Posterior vena cava (tissue), 2 donors: ENCODE measurements around the gene RPL36. TPM values are rescaled to one million over a fixed set of nuclear protein-coding genes. Genes with fewer than 3 reads are reported as not detected.
"Not testable (repeated sequence)": the region's sequence is repeated elsewhere in the genome, so short reads cannot be mapped to it uniquely, and the experiment has no call there.

Source experiments
- DNase-seq: peaks from one replicate; pipeline ENCODE4 v3.0.0-alpha.2; 2020; ENCODE audit warnings: low spot score
- intact Hi-C, 2 donors: fragments of 100-400 bp; cut with DNase I; formaldehyde crosslinking; loops; one replicate each; pipeline versions ENCODE4 v1.14.1 to v1.14.2; 2022 to 2023
- total RNA-seq, 2 donors: library from RNA; stranded (reverse); fragmentation: NEBNext Ultra II Directional; extraction: Animal tissue kit (Norgen Biotek cat#: 25700); gene quantifications; one replicate each; pipeline ENCODE4 v1.2.1, GENCODE V29; 2021
- donor health status: DM: yes; HTN: yes; CAD: no.
- donor health status: DM: yes; HTN: yes; CAD: no.

Gene RPL36
- total RNA-seq, 2 donors from 2014 or later, result 525 to 575 TPM

- intact Hi-C loops, result no loop called here
- DNase-seq, result peak; percentile 77
These were observed 8.0 kb downstream of the RPL36 start for GRCh38 chr19:5697890-5698634.

- peak; percentile 73 for DNase-seq
- intact Hi-C loops, result no loop called here
These were observed 8.7 kb downstream of the RPL36 start for GRCh38 chr19:5698635-5699422.

- DNase-seq, result no peak
- intact Hi-C loops, result no loop called here
These were observed 10.5 kb downstream of the RPL36 start for GRCh38 chr19:5700455-5701092.

DNA sequence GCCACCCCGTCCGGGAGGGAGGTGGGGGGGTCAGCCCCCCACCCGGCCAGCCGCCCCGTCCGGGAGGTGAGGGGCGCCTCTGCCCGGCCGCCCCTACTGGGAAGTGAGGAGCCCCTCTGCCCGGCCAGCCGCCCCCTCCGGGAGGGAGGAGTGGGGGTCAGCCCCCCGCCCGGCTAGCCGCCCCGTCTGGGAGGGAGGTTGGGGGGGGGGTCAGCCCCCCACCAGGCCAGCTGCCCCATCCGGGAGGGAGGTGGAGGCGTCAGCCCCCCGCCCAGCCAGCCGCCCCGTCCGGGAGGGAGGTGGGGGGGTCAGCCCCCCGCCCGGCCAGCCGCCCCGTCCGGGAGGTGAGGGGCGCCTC, 11.9 kb downstream of the RPL36 start:
- intact Hi-C loops, result not testable (repeated sequence)

DNA sequence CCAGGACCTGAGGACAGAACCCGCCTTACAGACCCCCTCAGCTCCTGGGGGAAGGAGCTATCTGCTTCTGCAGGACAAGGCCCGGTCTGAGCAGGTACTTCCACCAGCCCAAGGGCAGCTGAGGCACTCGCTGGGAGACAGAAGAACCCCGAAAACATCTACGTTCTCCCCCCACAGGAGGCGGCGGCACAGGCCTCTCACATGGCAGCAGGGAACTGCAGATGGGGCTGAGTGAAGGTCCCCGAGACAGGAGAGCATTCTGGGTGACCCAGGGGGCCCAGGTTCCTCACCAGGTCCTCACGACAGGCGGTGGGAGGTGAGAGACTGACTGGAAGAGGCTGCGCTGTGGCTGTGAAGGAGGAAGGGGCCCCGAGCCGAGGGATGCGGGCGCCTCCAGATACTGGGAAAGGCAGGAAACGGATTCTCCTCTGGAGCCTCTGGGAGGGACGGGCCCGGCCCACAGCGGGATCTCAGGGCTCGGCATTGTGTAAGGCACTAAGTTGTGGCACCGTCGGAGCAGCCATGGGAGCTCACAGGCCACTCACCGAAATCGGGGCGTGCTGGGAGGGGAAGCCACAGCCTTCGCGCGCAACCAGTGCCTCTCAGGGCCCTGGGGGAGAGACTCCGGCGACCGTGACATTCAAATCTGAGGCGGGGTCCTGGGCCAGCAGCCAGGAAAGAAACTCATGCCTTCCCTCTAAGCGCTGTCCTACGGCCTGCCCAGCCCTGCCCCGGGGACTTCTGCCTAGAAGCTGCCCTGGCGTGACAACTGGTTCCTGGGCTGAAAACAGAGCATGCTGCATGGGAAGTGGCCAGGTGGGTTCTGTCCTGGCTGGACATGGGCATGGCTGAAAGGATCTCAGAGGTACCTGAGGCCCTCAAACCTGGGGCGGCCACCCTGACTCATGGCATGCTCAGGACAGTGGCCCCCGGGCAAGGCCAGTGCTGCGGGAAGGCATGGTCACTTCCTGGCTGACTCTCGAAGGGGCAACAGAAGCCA, 14.0 kb downstream of the RPL36 start:
- DNase-seq, result no peak
- intact Hi-C loops, result no loop called here

More for the DNA sequence above, 11.9 kb downstream of the RPL36 start:
- not testable (repeated sequence) for DNase-seq

DNA sequence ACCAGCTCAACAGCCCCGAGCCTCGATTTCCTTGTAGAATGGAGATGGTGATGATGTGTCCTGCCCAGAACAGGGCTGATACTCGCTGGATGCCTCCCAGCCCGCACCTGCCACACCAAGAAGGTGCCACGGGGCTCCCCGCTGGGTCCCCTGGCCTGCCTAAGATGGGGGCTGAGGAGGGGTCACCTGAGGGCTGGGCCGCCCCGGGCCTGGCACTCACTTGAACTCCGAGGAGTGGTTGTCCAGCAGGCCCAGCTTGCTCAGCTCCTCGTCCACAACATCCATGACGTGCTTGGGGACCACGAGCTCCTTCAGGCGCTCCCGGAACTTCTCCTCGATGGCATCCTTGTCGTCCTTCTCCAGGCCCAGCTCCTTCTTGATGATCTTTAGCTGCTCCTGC, 15.5 kb downstream of the RPL36 start:
- intact Hi-C loops, result no loop called here
- DNase-seq, result no peak

DNA sequence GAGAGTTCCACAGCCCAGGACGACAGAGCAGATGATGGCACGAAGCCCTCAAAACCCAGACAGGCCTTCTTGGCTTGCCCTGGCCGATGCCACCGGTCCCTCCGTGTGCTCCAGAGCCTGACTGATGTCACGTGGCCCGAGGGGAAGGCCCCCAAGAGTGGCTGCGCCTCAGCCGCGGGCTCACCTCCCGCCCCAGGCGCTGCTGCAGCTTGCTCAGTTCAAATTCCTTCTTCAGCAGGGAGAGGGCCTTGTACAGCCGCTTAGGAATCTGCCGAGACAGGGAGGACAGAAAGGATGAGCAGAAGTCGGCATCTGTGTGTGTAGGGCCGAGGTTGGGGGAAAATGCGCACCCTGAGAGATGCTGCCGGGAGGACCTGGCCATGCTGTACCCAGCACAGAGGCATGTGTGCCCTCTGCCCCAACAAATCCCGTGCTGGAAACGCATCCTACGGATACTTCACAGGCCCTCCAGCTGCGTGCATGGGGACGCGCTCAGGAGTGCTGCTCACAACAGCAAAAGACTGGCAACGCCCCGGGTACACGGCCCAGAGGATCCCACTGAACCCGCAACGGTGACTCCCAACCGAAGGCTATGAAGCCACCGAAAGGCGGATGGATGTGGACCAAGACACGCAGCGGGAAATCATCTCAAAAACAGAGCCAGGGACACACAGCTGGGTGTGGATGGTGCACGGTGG, 16.9 kb downstream of the RPL36 start:
- intact Hi-C loops, result no loop called here
- DNase-seq, result no peak

GRCh38 chr19:5707576-5708575, 17.8 kb downstream of the RPL36 start:
- peak; percentile 79 for DNase-seq
- intact Hi-C loops, result no loop called here

GRCh38 chr19:5711025-5711424, 20.9 kb downstream of the RPL36 start:
- peak; percentile 70 for DNase-seq
- intact Hi-C loops, result no loop called here

DNA sequence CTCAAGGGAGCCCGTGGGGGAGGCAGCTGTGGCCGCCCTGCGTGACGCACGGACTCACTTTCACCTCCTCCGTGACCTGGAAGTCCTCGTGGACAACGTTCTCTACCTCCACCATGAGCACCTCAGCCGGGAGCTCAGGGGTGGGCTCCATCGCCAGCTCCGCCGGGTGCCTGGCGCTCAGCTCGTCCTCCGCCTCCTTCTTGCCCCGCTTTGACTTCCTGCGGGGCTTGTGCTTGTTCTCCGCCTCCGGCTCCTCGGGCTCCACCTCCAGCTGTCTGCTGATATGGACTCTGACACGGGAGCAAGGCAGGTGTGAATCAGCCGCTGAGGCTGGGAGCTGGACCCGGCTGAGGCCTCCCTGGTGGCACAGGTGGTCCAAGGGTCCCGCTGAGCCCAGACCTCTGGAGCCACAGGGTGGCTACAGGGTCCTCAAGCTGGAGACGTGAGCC, 21.6 kb downstream of the RPL36 start:
- intact Hi-C loops, result no loop called here
- peak; percentile 58 for DNase-seq

DNA sequence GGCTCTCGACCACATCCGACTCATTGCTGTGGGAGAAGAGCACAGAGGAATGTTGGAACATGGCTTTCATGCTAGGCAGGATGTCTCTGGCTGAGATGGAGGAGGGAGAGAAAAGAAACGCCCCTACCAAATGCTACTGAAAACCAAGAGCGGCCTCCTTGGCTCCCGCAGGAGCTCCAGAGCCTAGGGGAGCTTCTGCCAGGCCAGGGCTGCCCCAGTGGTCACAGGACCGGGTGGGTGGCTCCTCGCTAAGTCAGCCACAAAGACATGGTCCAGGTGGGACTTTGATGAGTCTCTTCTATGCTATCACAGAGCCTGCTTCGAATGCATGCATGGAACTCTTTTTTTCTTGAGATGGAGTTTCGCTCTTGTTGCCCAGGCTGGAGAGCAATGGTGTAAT, 23.1 kb downstream of the RPL36 start:
- no peak for DNase-seq
- intact Hi-C loops, result no loop called here

- no peak for DNase-seq
- intact Hi-C loops, result no loop called here
These were observed 24.7 kb downstream of the RPL36 start for GRCh38 chr19:5714816-5715215.

GRCh38 chr19:5717215-5717935, 27.3 kb downstream of the RPL36 start:
- DNase-seq, result no peak
- intact Hi-C loops, result no loop called here

GRCh38 chr19:5718037-5718578, 28.0 kb downstream of the RPL36 start:
- peak; percentile 76 for DNase-seq
- intact Hi-C loops, result no loop called here

- intact Hi-C loops, result no loop called here
These were observed 28.6 kb downstream of the RPL36 start for GRCh38 chr19:5718579-5719273.

More at GRCh38 chr19:5718579-5719273, 28.6 kb downstream of the RPL36 start:
- no peak for DNase-seq
